ENCODE data around the gene NDUFAB1. TPM values are rescaled to one million over a fixed set of nuclear protein-coding genes. Genes with fewer than 3 reads are reported as not detected.

NDUFAB1 gene
- polyA plus RNA-seq, 1 of the 3 experiments (the other 2 are of a cell fraction) = 187 TPM

- H3K4me3 ChIP-seq (ENCODE audit: low read depth in 2 of 2, low read length in 1 of 2) = no peak overlapping the region
- no peaks in the 10 kb centered on the region; the same call in 1 of the 2 replicates for H3K79me2 ChIP-seq (ENCODE audit: insufficient read depth)
- H3K27me3 ChIP-seq (ENCODE audit: insufficient read depth) = no peaks in the 10 kb centered on the region
- H3K9me2 ChIP-seq = no peaks in the 10 kb centered on the region
- no peak overlapping the region for H2AFZ ChIP-seq (ENCODE audit: low read depth)
- H3K27ac ChIP-seq (ENCODE audit: low read depth in 2 of 2, low read length in 1 of 2) = no peak overlapping the region
- H3K4me1 ChIP-seq (ENCODE audit: control insufficient read depth in 1 of 2, insufficient read depth in 2 of 2, low read depth in 1 of 2, low read length in 1 of 2) = no peaks in the 10 kb centered on the region
- ChIA-PET CTCF (interaction anchor here (1.5 kb wide), 1 partner anchor 10 kb away, joined by 3 read pairs; no protein-coding TSS in a partner anchor), POLR2A (no interaction called here)
- H4K20me1 ChIP-seq (ENCODE audit: insufficient read depth) = no peaks in the 10 kb centered on the region
- TF ChIP-seq TEAD4 (IDR thresholded peaks at IDR 0.05; ENCODE audit: borderline replicate concordance, insufficient read depth) (no peak), RCOR1 (IDR thresholded peaks at IDR 0.05; ENCODE audit: low read length) (no peak)
- peaks cover 41 to 67% of the 10 kb centered on the region in 2 experiments for H3K36me3 ChIP-seq (replicated peaks in 1 of 2; ENCODE audit: control insufficient read depth in 1 of 2, insufficient read depth in 2 of 2, low read length in 1 of 2)
- no peak for DNase-seq
- no peak overlapping the region for H3K9ac ChIP-seq
- no peaks in the 10 kb centered on the region for H3F3A ChIP-seq (replicated peaks; ENCODE audit: insufficient read depth)
- H3K9me3 ChIP-seq = no peaks in the 10 kb centered on the region
- H3K4me2 ChIP-seq = no peak overlapping the region
These were observed 28.0 kb upstream of the NDUFAB1 start for GRCh38 chr16:23624092-23624491.

GRCh38 chr16:23615805-23616204 is 19.7 kb upstream of the NDUFAB1 start:
- no peak for TF ChIP-seq MEF2A (IDR thresholded peaks at IDR 0.05; ENCODE audit: borderline replicate concordance, low read depth)
- no peak for TF ChIP-seq TCF12 (IDR thresholded peaks at IDR 0.05)
- no peak for TF ChIP-seq RAD21 (IDR thresholded peaks at IDR 0.05; ENCODE audit: low read length)
- no peak for TF ChIP-seq YY1 (IDR thresholded peaks at IDR 0.05; ENCODE audit: low read depth)
- TF ChIP-seq, protein P1, sequence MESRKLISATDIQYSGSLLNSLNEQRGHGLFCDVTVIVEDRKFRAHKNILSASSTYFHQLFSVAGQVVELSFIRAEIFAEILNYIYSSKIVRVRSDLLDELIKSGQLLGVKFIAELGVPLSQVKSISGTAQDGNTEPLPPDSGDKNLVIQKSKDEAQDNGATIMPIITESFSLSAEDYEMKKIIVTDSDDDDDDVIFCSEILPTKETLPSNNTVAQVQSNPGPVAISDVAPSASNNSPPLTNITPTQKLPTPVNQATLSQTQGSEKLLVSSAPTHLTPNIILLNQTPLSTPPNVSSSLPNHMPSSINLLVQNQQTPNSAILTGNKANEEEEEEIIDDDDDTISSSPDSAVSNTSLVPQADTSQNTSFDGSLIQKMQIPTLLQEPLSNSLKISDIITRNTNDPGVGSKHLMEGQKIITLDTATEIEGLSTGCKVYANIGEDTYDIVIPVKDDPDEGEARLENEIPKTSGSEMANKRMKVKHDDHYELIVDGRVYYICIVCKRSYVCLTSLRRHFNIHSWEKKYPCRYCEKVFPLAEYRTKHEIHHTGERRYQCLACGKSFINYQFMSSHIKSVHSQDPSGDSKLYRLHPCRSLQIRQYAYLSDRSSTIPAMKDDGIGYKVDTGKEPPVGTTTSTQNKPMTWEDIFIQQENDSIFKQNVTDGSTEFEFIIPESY (IDR thresholded peaks at IDR 0.05; ENCODE audit: borderline replicate concordance, low read depth) = no peak
- TF ChIP-seq TEAD4 (IDR thresholded peaks at IDR 0.05; ENCODE audit: borderline replicate concordance, insufficient read depth) = no peak
- no peak for TF ChIP-seq RXRA (IDR thresholded peaks at IDR 0.05; ENCODE audit: borderline replicate concordance, low read depth)
- TF ChIP-seq MXI1 (IDR thresholded peaks at IDR 0.05; ENCODE audit: low read depth, low read length) = no peak
- CTCF ChIA-PET = no interaction called here
- POLR2A ChIA-PET = no interaction called here
- H3K4me3 ChIP-seq (ENCODE audit: low read depth in 2 of 2, low read length in 1 of 2) = no peak overlapping the region
- peaks cover 19 to 37% of the 10 kb centered on the region in 2 experiments for H3K36me3 ChIP-seq (replicated peaks in 1 of 2; ENCODE audit: control insufficient read depth in 1 of 2, insufficient read depth in 2 of 2, low read length in 1 of 2)
- DNase-seq = no peak
- no peak overlapping the region for H3K9ac ChIP-seq
- H2AFZ ChIP-seq (ENCODE audit: low read depth) = no peak overlapping the region
- no peaks in the 10 kb centered on the region for H3K9me2 ChIP-seq
- H4K20me1 ChIP-seq (ENCODE audit: insufficient read depth) = no peaks in the 10 kb centered on the region
- no peaks in the 10 kb centered on the region for H3K27me3 ChIP-seq (ENCODE audit: insufficient read depth)
- no peaks in the 10 kb centered on the region for H3F3A ChIP-seq (replicated peaks; ENCODE audit: insufficient read depth)
- H3K9me3 ChIP-seq = no peaks in the 10 kb centered on the region
- no peak overlapping the region for H3K27ac ChIP-seq (ENCODE audit: low read depth in 2 of 2, low read length in 1 of 2)
- no peaks in the 10 kb centered on the region for H3K4me1 ChIP-seq (ENCODE audit: control insufficient read depth in 1 of 2, insufficient read depth in 2 of 2, low read depth in 1 of 2, low read length in 1 of 2)
- 90% methylated on average over 9 of the region's 9 CpGs for WGBS (ENCODE audit: low lambda C conversion rate)
- no peak overlapping the region for H3K4me2 ChIP-seq
- H3K79me2 ChIP-seq (ENCODE audit: insufficient read depth) = no peaks in the 10 kb centered on the region

DNA sequence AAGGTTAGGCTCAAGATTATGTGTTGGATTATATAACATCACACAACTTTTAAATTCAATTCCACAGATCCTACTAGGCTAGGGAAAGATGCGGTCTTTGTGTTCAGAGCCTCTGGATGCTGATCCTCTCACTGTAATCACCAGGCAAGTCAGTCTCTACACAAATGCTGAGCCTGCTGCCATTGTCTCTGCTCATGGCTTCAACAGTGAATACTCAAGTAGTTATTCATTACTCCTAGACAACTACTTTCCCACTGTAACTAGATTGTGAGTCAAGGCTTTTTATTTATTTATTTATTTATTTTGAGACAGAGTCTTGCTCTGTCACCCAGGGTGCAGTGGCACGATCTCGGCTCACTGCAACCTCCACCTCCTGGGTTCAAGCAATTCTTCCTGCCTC is 15.8 kb upstream of the NDUFAB1 start:
- Histone ChIP-seq H3K9me2 (no peaks in the 10 kb centered on the region), H2AFZ (ENCODE audit: low read depth) (no peak overlapping the region), H3F3A (replicated peaks; ENCODE audit: insufficient read depth) (peaks cover 15% of the 10 kb centered on the region), H3K79me2 (ENCODE audit: insufficient read depth) (no peaks in the 10 kb centered on the region), H4K20me1 (ENCODE audit: insufficient read depth) (no peaks in the 10 kb centered on the region), H3K36me3 (replicated peaks in 1 of 2; ENCODE audit: control insufficient read depth in 1 of 2, insufficient read depth in 2 of 2, low read length in 1 of 2) (peaks cover 10 to 26% of the 10 kb centered on the region in 2 experiments), H3K9me3 (no peaks in the 10 kb centered on the region), H3K27me3 (ENCODE audit: insufficient read depth) (no peaks in the 10 kb centered on the region), H3K27ac (ENCODE audit: low read depth in 2 of 2, low read length in 1 of 2) (no peak overlapping the region), H3K4me1 (ENCODE audit: control insufficient read depth in 1 of 2, insufficient read depth in 2 of 2, low read depth in 1 of 2, low read length in 1 of 2) (no peaks in the 10 kb centered on the region), H3K9ac (no peak overlapping the region), H3K4me2 (no peak overlapping the region), H3K4me3 (ENCODE audit: low read depth in 2 of 2, low read length in 1 of 2) (no peak overlapping the region)
- 94% methylated on average over 3 of the region's 3 CpGs for WGBS (ENCODE audit: low lambda C conversion rate)
- POLR2A ChIA-PET = no interaction called here
- CTCF ChIA-PET = interaction anchor here (0.6 kb wide), 1 partner anchor 945 kb away, joined by 3 read pairs; no protein-coding TSS in a partner anchor
- no peak for DNase-seq
- no peak for TF ChIP-seq USF2 (IDR thresholded peaks at IDR 0.05; ENCODE audit: borderline replicate concordance, low read depth, low read length)
- TF ChIP-seq TEAD4 (IDR thresholded peaks at IDR 0.05; ENCODE audit: borderline replicate concordance, insufficient read depth) = no peak
- no peak for TF ChIP-seq GATA2 (CRISPR knock-in tag; IDR thresholded peaks at IDR 0.05)
- TF ChIP-seq PBX3 (IDR thresholded peaks at IDR 0.05) = no peak
- TF ChIP-seq CHD2 (IDR thresholded peaks at IDR 0.05; ENCODE audit: low read length, partially characterized antibody) = no peak
- no peak for TF ChIP-seq MEF2A (IDR thresholded peaks at IDR 0.05; ENCODE audit: borderline replicate concordance, low read depth)
- TF ChIP-seq USF1 (IDR thresholded peaks at IDR 0.05; ENCODE audit: borderline replicate concordance, low read depth) = no peak
- no peak for TF ChIP-seq MAX (IDR thresholded peaks at IDR 0.05; ENCODE audit: low read depth)
- no peak for TF ChIP-seq YY1 (IDR thresholded peaks at IDR 0.05; ENCODE audit: low read depth)
- no peak for TF ChIP-seq RCOR1 (IDR thresholded peaks at IDR 0.05; ENCODE audit: low read length)
- TF ChIP-seq EZH2phosphoT487 (IDR thresholded peaks at IDR 0.05; ENCODE audit: borderline replicate concordance, low read depth) = no peak
